Left forelimb (tissue), 1 donor: Measurements from ENCODE around the gene MTG2.
"Not testable (repeated sequence)": the region's sequence is repeated elsewhere in the genome, so short reads cannot be mapped to it uniquely, and the experiment has no call there.

Experiments
- DNase-seq: peaks from one replicate; pipeline ENCODE4 v3.0.0-alpha.2; 2018; ENCODE audit warnings: low spot score

MTG2 gene

GRCh38 chr20:62146019-62146755 lies 36.6 kb upstream of the MTG2 start:
- DNase-seq: no peak

DNA sequence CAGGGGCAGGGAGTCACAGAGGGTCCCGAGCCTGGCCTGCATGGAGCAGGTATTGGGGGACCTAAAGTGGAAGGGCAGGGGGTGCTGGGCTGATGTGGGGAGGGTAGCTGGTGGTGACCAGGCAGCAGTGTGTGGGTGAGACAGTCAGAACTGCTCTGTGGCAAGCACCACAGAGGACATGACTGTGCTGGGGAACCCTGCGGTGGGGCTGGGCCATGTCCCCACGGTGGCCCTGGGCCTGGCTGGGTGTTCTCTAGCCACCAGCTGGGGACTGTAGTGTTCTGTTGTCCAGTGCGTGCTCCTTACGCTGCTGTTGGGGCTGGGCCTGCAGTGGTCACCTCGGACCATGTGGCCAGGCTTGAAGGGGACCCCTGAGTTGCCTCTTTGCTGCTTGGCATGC lies 35.7 kb upstream of the MTG2 start:
- DNase-seq: no peak

DNA sequence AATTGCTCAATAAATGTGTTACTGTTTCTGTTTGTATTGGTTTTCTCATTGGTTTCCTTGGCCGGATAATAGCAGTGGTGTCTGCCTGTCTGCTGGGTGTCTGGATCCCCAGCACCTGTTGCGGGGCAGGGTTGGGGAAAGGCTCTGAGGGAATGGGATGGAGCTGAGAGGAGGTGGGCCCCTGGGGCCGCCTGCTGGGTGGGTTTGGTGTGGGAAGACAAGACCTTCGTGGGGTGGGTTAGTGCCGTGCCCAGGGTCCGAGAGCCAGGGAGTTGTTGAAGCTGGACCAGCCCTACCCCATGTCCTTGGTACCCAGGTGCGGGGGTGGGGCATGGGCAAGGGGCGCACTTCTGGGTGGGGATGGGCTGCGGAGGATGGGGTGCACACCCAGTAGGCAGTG lies 35.3 kb upstream of the MTG2 start:
- no peak for DNase-seq

DNA sequence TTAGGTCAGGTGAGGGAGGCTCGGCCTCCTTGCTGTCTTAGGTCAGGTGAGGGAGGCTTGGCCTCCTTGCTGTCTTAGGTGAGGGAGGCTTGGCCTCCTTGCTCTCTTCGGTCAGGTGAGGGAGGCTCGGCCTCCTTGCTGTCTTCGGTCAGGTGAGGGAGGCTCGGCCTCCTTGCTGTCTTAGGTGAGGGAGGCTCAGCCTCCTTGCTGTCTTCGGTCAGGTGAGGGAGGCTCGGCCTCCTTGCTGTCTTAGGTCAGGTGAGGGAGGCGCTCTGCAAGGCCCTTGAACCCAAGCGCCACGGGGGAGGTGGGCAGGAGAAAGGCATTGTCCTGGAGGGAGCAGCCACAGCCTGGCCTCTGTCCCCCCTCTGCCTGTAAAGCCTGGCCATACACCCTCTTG lies 34.4 kb upstream of the MTG2 start:
- not testable (repeated sequence) for DNase-seq

DNA sequence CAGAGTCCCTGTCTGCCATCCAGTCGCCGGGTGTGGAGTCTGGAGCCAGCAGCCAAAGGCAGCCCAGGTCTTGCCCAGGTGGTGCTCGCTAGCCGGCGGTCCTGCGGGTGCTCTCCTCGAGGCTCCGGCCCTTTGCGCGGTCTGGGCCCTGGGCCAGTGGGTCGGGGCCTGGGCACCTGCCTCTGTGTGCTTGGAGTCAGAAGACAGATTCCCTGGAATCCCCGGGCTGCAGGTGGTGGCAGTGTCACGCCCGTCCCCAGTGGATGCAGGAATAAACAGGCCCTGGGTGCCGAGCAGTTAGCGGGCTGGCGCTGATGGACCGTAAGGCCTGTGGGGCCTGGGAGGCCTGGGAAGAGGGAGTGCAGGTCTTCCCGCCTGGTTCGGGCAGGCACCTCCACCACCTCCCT lies 33.9 kb upstream of the MTG2 start:
- no peak for DNase-seq

DNA sequence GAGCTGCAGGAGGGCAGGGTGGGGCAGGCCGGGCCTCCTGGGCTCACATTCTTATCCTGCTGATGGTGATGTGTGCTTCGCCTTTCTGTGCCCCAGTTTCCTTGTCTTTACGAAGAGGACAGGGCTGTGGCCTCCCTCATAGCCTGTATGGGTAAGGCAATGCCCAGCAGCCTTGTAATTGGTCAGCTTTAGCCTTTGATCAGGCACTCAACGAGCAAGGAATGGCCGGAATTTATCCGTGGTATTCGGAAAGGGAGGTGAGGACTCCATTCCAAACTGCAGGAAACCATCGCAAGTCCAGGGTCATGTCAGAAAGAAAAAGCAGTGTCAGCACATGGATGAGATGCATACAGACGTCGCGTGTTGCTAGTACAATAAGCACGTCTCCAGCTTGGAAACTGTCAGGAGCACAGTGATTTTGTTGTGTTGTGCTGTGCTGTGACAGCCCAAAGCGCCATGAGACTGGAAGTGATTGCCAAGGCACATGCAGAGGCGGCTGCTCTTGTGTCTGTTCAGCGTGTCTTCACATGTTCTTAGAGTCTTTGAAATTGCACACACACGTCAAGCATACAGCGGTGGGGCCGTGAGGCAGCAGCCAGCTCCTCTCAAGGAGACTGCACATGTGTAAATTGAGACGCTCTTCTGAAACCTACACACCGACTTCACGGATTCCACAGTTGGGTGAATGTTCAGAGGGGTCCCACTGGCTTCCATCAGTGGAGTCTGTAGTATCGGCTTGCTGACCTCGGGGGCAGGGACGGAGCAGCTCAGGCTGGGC lies 33.1 kb upstream of the MTG2 start:
- no peak for DNase-seq

DNA sequence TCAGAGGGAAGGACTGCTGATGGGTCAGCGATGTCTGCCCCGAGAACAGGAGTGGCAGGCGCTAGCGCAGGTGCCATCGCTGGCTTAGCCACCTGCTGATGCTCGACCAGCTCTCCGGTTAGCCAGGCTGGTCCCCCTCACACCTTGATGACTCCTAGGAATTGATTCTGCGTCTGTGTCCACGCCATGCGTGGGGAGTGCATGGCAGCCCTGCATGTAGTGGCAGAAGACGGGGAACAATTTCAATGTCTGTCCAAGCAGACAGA lies 32.6 kb upstream of the MTG2 start:
- DNase-seq: no peak

- DNase-seq: no peak
Observed at GRCh38 chr20:62151225-62151624, 31.6 kb upstream of the MTG2 start.

- DNase-seq: no peak
Observed at GRCh38 chr20:62151835-62152364, 30.9 kb upstream of the MTG2 start.

DNA sequence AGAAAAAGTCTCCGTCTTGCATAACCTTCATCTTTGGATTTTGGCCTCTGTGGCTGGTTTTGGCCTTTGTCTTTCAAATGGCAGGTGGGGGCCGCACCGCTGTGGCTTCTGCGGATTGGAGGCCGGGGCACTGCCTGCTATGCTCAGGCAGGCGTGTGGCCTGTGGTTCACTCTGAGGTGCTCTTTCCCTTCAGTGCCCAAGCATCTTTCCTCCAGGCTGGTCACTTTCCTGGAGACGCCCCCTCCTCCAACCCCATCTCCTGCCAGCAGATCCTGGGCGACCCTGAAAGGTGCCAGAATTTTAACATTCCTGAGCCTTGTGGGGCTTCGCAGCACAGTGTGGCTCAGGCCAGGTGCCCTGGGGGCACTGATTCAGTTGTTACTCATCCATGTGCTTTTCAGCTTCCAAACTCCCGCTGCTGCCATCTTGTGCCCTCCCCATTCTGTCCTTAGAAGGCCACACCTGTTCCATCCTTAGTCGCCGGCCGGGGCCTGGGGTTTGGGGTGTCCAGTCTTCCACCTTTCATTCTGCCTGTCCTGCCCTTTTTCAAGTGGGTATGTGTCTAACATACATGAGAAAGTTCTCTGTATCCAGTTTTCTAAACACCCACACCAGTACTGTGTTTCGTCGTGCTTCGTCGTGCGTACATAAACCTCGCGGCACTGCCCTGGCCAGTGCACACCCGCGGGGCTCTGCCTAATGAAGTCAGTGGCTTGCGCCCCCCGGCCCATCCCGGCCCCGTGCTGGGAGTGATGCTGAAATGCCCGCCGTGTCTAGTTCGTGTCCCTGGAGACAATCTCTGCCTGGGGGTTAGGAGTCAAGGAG lies 27.2 kb upstream of the MTG2 start:
- DNase-seq: no peak

GRCh38 chr20:62156254-62156556 lies 26.6 kb upstream of the MTG2 start:
- DNase-seq: no peak

GRCh38 chr20:62156592-62157386 lies 26.0 kb upstream of the MTG2 start:
- DNase-seq: no peak

- no peak for DNase-seq
Observed at GRCh38 chr20:62157387-62158087, 25.3 kb upstream of the MTG2 start.

DNA sequence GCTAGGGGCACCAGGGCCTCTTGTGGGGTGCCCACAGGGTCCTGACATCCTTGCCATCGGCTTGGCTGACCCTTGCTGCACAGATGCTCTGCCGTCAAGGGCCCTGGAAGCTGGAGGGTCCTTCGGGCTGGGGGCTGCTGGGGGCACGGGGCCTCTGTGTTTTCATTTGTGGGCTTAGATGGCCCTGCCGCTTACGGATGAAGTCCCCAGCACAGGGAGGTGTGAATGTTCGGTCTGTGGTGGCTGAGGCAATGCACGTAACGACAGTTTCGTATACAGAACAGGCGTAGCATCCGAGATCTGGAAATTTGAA lies 24.8 kb upstream of the MTG2 start:
- DNase-seq: no peak

- DNase-seq: no peak
Observed at GRCh38 chr20:62158541-62158940, 24.3 kb upstream of the MTG2 start.

GRCh38 chr20:62159052-62159451 lies 23.8 kb upstream of the MTG2 start:
- DNase-seq: no peak

GRCh38 chr20:62159839-62160238 lies 23.0 kb upstream of the MTG2 start:
- DNase-seq: no peak

DNA sequence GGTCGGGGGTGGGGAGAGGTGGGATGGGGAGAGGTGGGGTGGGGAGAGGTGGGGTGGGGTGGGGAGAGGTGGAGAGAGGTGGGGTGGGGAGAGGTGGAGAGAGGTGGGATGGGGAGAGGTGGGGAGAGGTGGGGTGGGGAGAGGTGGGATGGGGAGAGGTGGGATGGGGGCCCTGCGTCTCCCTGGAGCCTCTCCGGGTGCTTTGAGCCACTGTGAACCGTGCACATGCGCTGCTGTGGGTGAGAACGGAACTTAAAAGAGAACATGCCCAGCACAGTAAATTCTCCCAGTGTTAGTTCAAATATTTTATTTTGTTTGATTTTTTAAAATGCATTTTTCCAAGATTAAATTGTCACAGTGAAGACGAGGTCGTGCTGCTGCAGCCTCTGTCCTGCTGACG lies 22.6 kb upstream of the MTG2 start:
- DNase-seq: no peak

GRCh38 chr20:62160876-62161275 lies 22.0 kb upstream of the MTG2 start:
- no peak for DNase-seq

GRCh38 chr20:62161347-62161746 lies 21.5 kb upstream of the MTG2 start:
- no peak for DNase-seq

DNA sequence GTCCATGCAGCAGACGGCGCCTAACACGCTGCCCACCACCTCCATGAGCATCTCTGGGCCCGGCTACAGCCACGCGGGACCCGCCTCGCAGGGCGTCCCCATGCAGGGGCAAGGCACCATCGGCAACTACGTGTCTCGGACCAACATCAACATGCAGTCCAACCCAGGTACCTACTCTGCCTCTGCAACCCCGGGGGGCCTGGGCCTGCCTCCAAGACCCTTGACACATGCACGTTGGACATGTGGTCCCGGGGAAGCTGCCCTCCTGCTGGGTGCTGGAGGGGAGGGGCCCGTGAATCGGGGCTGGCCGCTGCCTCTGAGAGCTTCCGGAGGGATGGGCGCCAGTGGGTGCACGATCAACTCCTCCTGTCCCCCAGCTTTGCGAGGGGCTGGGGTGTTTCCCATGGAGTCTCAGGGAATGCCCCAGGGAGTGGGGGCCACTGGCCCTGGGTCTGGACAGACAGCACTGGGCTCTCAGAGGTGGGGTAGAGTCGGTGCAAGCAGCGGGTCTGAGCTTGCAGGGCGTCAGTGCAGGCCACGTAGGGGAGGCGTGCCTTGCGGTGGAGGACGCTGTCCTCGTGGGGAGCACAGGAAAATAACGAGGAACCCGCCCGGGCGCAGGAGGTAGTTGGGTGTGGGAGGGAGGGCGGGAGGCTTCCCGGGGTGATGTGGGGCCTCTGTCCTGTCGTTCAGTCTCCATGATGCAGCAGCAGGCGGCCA lies 19.9 kb upstream of the MTG2 start:
- no peak for DNase-seq
